SK-N-MC (cell line): ENCODE results near the gene RIMBP2.

Source experiments
- EZH2 ChIP-seq: fragments of 200-600 bp; sonication (generic); IDR thresholded peaks from one replicate; pipeline ENCODE4 v1.6.1; 2017; ENCODE audit warnings: antibody characterized with exemption
- FOXP2 ChIP-seq: optimal IDR thresholded peaks from 2 replicates; pipeline ENCODE3; 2011; ENCODE audit warnings: mild to moderate bottlenecking, moderate library complexity; ENCODE audit not compliant: insufficient read depth; ENCODE audit errors: extremely low read length, control extremely low read depth
- POLR2AphosphoS5 ChIP-seq: IDR thresholded peaks from 2 replicates; pipeline ENCODE4 v1.6.1; 2012; ENCODE audit warnings: mild to moderate bottlenecking, low read depth, low read length, borderline replicate concordance

DNA sequence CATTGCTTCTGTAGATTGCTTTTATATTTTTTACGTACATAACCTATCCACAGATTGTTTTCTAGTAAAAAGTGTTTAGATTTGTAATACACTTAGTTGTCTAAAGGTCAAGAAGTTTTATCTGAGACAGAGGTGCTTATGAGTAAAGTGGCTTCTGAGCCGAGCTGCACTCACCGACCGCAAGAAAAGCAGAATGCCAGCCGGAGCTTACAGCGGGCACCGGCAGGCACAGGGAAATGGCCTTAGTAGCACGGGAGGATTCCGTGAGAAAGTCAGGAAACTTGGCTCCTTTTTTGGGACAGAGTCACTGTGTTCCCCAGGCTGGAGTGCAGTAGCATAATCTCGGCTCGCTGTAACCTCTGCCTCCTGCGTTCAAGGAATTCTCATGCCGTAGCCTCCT lies 348.6 kb downstream of the RIMBP2 start:
- TF ChIP-seq POLR2AphosphoS5, result no peak
- no peak for TF ChIP-seq EZH2
- no peak for TF ChIP-seq FOXP2
